ENCODE measurements around the gene BSN. TPM values are rescaled to one million over a fixed set of nuclear protein-coding genes. Genes with fewer than 3 reads are reported as not detected.
A peak's percentile ranks its signal among the peaks of the same experiment; 100 is the strongest.

The BSN gene
- total RNA-seq, 1 donor from 2014 or later = 0.67 TPM

DNA sequence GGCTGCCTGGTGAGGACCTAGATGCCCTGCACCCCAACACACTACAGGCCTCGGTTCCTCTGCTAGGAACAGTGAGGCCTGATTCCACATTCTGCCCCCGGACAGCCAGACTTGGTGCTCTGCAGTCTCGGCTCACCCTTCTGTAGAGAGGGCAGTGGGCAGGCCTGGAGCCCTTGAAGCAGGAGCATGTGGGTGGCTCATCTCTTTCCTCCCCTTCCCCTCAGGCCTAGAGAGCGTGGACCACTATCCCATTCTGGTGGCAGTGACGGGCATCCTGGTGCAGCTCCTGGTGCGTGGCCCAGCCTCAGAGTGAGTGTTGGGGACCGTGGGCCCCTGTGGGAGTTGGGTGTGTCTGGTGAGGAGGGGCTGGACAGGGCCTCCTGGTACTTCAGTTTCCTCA, 161.9 kb downstream of the BSN start:
- no peak for DNase-seq (ENCODE audit: low spot score in 2 of 2, unreplicated experiment in 2 of 2)
- TF ChIP-seq, protein P1, sequence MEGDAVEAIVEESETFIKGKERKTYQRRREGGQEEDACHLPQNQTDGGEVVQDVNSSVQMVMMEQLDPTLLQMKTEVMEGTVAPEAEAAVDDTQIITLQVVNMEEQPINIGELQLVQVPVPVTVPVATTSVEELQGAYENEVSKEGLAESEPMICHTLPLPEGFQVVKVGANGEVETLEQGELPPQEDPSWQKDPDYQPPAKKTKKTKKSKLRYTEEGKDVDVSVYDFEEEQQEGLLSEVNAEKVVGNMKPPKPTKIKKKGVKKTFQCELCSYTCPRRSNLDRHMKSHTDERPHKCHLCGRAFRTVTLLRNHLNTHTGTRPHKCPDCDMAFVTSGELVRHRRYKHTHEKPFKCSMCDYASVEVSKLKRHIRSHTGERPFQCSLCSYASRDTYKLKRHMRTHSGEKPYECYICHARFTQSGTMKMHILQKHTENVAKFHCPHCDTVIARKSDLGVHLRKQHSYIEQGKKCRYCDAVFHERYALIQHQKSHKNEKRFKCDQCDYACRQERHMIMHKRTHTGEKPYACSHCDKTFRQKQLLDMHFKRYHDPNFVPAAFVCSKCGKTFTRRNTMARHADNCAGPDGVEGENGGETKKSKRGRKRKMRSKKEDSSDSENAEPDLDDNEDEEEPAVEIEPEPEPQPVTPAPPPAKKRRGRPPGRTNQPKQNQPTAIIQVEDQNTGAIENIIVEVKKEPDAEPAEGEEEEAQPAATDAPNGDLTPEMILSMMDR (IDR thresholded peaks at IDR 0.05; ENCODE audit: unreplicated experiment) = no peak
- no peaks in the 10 kb centered on the region for H3K36me3 Mint-ChIP-seq
- H3K27ac Mint-ChIP-seq = no peak overlapping the region
- H3K9me3 Mint-ChIP-seq = no peaks in the 10 kb centered on the region
- peaks cover 13% of the 10 kb centered on the region for H3K4me1 Mint-ChIP-seq
- H3K4me3 Mint-ChIP-seq = no peak overlapping the region
- H3K27me3 Mint-ChIP-seq (ENCODE audit: low read depth) = peaks cover 2% of the 10 kb centered on the region

DNA sequence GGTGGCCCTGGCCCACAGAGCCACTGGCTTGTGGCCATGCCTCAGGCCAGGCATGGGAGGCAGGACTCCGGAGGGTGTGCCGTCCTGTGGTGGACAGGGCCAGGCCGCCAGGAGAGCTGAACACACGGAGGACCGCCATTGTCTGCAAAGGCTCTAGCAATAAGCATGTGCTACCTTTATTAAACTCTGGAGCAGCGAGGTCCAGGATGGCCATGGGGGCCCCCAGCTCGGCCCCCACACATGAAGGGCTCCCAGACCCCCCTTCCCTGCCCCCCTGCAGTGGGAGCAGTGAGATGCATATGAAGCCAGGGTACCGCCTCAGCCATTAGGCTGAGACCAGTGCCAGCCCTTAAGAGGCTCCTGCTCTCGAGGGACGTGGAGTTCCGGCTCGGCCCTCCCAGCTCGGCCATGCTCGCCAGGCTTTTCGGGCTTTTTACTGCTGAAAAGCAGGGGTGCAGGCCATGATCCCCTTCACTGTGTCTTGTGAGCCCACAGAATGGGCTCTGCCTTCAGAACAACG, 162.5 kb downstream of the BSN start:
- Mint-ChIP-seq H3K4me1 (peaks cover 13% of the 10 kb centered on the region), H3K27ac (no peak overlapping the region), H3K36me3 (no peaks in the 10 kb centered on the region), H3K4me3 (no peak overlapping the region), H3K27me3 (ENCODE audit: low read depth) (peaks cover 2% of the 10 kb centered on the region), H3K9me3 (no peaks in the 10 kb centered on the region)
- TF ChIP-seq, protein P1 (IDR thresholded peaks at IDR 0.05; ENCODE audit: unreplicated experiment) = no peak
- no peak for DNase-seq (ENCODE audit: low spot score in 2 of 2, unreplicated experiment in 2 of 2)

DNA sequence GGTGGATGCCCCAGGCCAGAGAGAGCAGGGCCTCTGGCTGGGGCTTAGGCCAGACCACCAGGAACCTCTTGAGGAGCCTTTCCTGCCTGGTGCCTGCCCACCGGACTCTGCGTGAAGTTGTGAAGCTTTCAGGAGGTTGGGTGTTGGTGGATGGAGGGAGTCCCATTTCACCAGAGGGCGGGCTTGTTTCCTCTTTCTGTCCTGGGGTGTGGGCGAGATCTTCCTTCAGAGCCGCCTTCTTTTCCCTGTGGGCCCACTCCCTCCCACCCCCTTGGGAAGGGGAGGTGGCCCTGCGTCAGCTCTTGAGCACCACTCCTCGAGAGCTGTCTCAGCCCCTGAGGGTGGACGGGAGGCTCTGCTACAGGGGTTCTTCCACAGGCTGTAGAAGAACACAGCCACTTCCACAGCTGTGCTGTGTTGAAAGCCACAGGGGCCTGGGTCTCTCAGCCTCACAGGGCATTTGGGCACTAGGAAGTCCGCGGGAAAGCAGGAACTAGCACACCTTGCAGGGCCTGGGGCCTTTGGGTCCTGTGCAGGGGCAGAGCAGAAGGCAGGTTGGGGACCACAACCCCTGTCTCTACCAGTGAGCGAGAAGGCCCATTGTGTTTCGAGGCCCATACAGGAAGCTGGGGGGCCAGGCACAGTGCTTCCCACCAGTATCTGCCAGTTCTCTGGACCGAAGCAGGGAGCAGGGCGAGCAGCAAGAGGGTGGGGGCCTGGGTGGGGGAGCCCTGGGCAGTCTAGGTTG, 163.1 kb downstream of the BSN start:
- H3K4me1 Mint-ChIP-seq = peaks cover 14% of the 10 kb centered on the region
- DNase-seq (ENCODE audit: low spot score in 2 of 2, unreplicated experiment in 2 of 2) = no peak

DNA sequence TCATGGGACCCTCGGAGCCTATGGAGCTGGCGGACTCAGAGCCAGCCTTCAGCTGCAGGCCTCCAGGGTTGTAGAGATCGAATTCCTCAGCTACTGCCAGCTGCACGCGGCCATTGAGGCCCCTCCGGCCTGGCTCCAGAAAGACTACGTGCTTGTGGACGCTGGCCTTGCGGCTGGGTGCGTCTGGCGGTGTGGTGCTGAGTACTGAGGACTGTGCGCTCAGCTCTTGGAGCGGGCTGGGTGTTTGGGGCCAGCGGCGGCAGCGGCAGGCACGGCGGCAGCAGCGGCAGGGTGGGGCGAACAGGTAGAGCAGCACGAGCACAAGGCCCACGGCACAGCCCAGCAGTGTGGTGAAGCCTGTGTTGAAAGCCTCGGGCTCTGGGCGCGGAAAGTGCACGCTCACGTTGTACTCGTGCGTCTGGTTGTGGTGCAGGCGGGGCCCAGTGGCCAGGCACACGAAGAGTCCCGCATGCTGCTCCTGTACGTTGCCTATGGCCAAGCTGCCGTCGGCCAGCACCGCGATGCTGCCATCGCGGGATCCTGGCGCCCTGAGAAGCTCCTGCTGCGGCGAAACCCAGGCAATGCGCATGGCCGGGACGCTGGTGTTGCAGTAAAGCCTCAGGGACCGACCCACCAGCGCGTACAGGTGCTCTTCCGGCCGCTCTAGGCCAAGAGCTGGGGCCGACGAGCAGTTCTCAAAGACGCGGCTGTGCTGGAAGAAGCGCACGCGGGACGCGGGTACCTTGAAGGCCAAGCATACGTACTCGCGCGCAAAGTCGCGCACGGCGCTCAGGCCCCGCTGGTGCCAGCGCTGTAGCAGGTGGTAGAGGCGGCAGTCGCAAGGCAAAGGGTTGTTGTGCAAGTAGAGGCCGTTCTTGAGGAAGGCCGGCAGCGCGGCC, 163.9 kb downstream of the BSN start:
- Mint-ChIP-seq H3K9me3 (no peaks in the 10 kb centered on the region), H3K4me3 (peak overlapping the region; percentile 80), H3K4me1 (peaks cover 20% of the 10 kb centered on the region), H3K36me3 (no peaks in the 10 kb centered on the region), H3K27me3 (ENCODE audit: low read depth) (peaks cover 2% of the 10 kb centered on the region), H3K27ac (peak overlapping the region; percentile 44)
- TF ChIP-seq, protein P1 (IDR thresholded peaks at IDR 0.05; ENCODE audit: unreplicated experiment) = no peak
- peak in 1 of 2 experiments; percentile 36 for DNase-seq (ENCODE audit: low spot score in 2 of 2, unreplicated experiment in 2 of 2)

More for the DNA sequence above, 163.1 kb downstream of the BSN start:
- Mint-ChIP-seq H3K27me3 (ENCODE audit: low read depth) (peaks cover 2% of the 10 kb centered on the region), H3K27ac (no peak overlapping the region), H3K9me3 (no peaks in the 10 kb centered on the region), H3K36me3 (no peaks in the 10 kb centered on the region), H3K4me3 (peak overlapping the region; percentile 17)
- TF ChIP-seq, protein P1 (IDR thresholded peaks at IDR 0.05; ENCODE audit: unreplicated experiment) = no peak

DNA sequence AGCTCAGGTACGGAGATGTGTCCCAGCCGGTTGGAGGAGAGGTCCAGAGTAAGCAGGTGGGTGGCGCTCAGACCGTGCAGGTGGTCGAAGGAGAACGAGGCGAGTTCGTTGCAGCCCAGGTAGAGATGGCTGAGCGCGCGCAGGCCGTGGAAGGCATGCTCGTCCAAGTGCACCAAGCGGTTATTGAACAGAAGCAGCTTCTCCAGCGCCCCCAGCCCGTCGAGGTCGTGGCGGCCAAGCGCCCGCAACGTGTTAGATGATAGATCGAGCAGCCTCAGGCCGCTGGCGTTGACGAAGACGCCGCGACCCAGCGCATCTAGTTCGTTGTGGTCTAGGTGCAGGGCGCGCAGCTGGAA, 164.6 kb downstream of the BSN start:
- Mint-ChIP-seq H3K36me3 (no peaks in the 10 kb centered on the region), H3K4me3 (peak overlapping the region; percentile 80), H3K27ac (peak overlapping the region; percentile 44), H3K9me3 (no peaks in the 10 kb centered on the region), H3K4me1 (peaks cover 22% of the 10 kb centered on the region), H3K27me3 (ENCODE audit: low read depth) (peaks cover 2% of the 10 kb centered on the region)
- TF ChIP-seq, protein P1 (IDR thresholded peaks at IDR 0.05; ENCODE audit: unreplicated experiment) = no peak
- peak in 1 of 2 experiments; percentile 55 for DNase-seq (ENCODE audit: low spot score in 2 of 2, unreplicated experiment in 2 of 2)
